Progenitor cell of endocrine pancreas (in vitro differentiated cells): ENCODE measurements around the gene TP53. TPM values are rescaled to one million over a fixed set of nuclear protein-coding genes. Genes with fewer than 3 reads are reported as not detected.

Source experiments
- DNase-seq: peaks from one replicate; pipeline ENCODE4 v3.0.0; 2021; ENCODE audit warnings: low spot score; ENCODE audit not compliant: unreplicated experiment
- H3K27ac Mint-ChIP-seq: 2 replicates; pipeline ENCODE4 v1.8.0; 2021; ENCODE audit warnings: mild to moderate bottlenecking, moderate library complexity, mixed read lengths
- H3K27me3 Mint-ChIP-seq: 2 replicates; pipeline ENCODE4 v1.8.0; 2021; ENCODE audit warnings: mixed read lengths
- H3K36me3 Mint-ChIP-seq: 2 replicates; pipeline ENCODE4 v1.8.0; 2022; ENCODE audit warnings: mixed read lengths; ENCODE audit not compliant: insufficient read depth
- H3K4me1 Mint-ChIP-seq: 2 replicates; pipeline ENCODE4 v1.8.0; 2021; ENCODE audit warnings: low read depth, mixed read lengths
- H3K4me3 Mint-ChIP-seq: 2 replicates; pipeline ENCODE4 v1.8.0; 2021; ENCODE audit warnings: low read depth, mild to moderate bottlenecking, moderate library complexity, mixed read lengths
- H3K9me3 Mint-ChIP-seq: 2 replicates; pipeline ENCODE4 v1.8.0; 2021; ENCODE audit warnings: low read depth, mixed read lengths
- total RNA-seq: library from RNA; stranded (reverse); gene quantifications from 2 replicates; pipeline ENCODE4 v1.2.1, GENCODE V29; 2021
- TF ChIP-seq, protein P1 (sequence below): fragments of 200-600 bp; sonication (generic); IDR thresholded peaks from one replicate; pipeline ENCODE4 v1.5.0; 2021; ENCODE audit warnings: antibody characterized with exemption, mild to moderate bottlenecking; ENCODE audit not compliant: unreplicated experiment

TP53 gene
- total RNA-seq, 1 donor from 2014 or later = 121 TPM

DNA sequence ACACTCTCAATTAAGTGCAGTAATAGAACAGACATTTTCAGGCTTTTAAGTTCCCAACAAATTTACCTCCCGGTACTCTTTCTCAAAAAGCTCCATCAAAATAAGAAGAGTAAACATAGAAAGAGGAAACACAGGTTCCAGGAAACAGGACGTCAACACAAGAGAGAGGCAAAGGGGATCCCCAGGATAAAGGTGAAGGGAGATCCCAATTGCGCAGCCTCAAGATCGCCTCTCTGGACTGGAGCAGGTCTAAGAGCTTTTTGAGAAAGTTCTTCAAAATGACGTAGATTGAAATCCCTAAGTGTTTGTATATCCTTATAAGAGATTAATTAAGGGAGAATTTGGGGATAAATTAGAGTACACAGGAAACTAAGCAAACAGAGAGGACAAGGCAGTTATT lies 68.7 kb downstream of the TP53 start:
- TF ChIP-seq, protein P1, sequence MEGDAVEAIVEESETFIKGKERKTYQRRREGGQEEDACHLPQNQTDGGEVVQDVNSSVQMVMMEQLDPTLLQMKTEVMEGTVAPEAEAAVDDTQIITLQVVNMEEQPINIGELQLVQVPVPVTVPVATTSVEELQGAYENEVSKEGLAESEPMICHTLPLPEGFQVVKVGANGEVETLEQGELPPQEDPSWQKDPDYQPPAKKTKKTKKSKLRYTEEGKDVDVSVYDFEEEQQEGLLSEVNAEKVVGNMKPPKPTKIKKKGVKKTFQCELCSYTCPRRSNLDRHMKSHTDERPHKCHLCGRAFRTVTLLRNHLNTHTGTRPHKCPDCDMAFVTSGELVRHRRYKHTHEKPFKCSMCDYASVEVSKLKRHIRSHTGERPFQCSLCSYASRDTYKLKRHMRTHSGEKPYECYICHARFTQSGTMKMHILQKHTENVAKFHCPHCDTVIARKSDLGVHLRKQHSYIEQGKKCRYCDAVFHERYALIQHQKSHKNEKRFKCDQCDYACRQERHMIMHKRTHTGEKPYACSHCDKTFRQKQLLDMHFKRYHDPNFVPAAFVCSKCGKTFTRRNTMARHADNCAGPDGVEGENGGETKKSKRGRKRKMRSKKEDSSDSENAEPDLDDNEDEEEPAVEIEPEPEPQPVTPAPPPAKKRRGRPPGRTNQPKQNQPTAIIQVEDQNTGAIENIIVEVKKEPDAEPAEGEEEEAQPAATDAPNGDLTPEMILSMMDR = no peak
- H3K27me3 Mint-ChIP-seq = no peaks in the 10 kb centered on the region
- H3K4me3 Mint-ChIP-seq = no peak overlapping the region
- H3K4me1 Mint-ChIP-seq = peaks cover 2% of the 10 kb centered on the region
- H3K9me3 Mint-ChIP-seq = no peaks in the 10 kb centered on the region
- DNase-seq = no peak
- H3K27ac Mint-ChIP-seq = peak overlapping the region; percentile 43
- H3K36me3 Mint-ChIP-seq = no peaks in the 10 kb centered on the region

Other genes starting within 250 kb of the TP53 start
- 4.5 and 5.1 TPM in 2 replicates for gene FGF11, start 248.0 kb downstream of the TP53 start, total RNA-seq
- 17.2 and 19.1 TPM in 2 replicates for gene CHRNB1, start 242.4 kb downstream of the TP53 start, total RNA-seq
- 26.8 and 28.4 TPM in 2 replicates for gene ZBTB4, start 207.9 kb downstream of the TP53 start, total RNA-seq
- not detected in 2 replicates for gene SLC35G6, start 206.0 kb downstream of the TP53 start, total RNA-seq
- 195 and 210 TPM in 2 replicates for gene POLR2A, start 203.1 kb downstream of the TP53 start, total RNA-seq
- 9.4 and 10.7 TPM in 2 replicates for gene TNFSF12, start 138.4 kb downstream of the TP53 start, total RNA-seq
- gene TNFSF13, start 128.7 kb downstream of the TP53 start, total RNA-seq = 4.1 and 4.7 TPM in 2 replicates
- 58.2 and 62.5 TPM in 2 replicates for gene SENP3, start 125.6 kb downstream of the TP53 start, total RNA-seq
- not detected in 2 replicates for gene CD68, start 107.9 kb downstream of the TP53 start, total RNA-seq
- 71.4 and 71.9 TPM in 2 replicates for gene MPDU1, start 103.6 kb downstream of the TP53 start, total RNA-seq
- gene SOX15, start 97.4 kb downstream of the TP53 start, total RNA-seq = 0.93 and 1.0 TPM in 2 replicates
- 53.6 and 61.4 TPM in 2 replicates for gene FXR2, start 72.6 kb downstream of the TP53 start, total RNA-seq
- gene SAT2, start 59.7 kb downstream of the TP53 start, total RNA-seq = 108 and 120 TPM in 2 replicates
- gene SHBG, start 57.4 kb downstream of the TP53 start, total RNA-seq = 5.1 and 5.9 TPM in 2 replicates
- 1.5 and 2.1 TPM in 2 replicates for gene ATP1B2, start 36.6 kb downstream of the TP53 start, total RNA-seq
- gene WRAP53, start 987 bp upstream of the TP53 start, total RNA-seq = 26.4 and 28.0 TPM in 2 replicates
- 32.3 and 34.5 TPM in 2 replicates for gene EFNB3, start 17.7 kb upstream of the TP53 start, total RNA-seq
- gene DNAH2, start 30.3 kb upstream of the TP53 start, total RNA-seq = 0.22 and 0.29 TPM in 2 replicates
- gene KDM6B, start 146.7 kb upstream of the TP53 start, total RNA-seq = 110 and 117 TPM in 2 replicates
- gene TMEM88, start 167.6 kb upstream of the TP53 start, total RNA-seq = 11.3 and 15.8 TPM in 2 replicates
- 63.4 and 70.0 TPM in 2 replicates for gene NAA38, start 170.1 kb upstream of the TP53 start, total RNA-seq
- 16.3 and 18.2 TPM in 2 replicates for gene CYB5D1, start 170.5 kb upstream of the TP53 start, total RNA-seq
- gene CHD3, start 201.3 kb upstream of the TP53 start, total RNA-seq = 112 and 119 TPM in 2 replicates
- gene RNF227, start 228.8 kb upstream of the TP53 start, total RNA-seq = 1.8 and 2.3 TPM in 2 replicates
- 6.0 and 6.4 TPM in 2 replicates for gene KCNAB3, start 242.4 kb upstream of the TP53 start, total RNA-seq
- 139 and 141 TPM in 2 replicates for gene TRAPPC1, start 244.5 kb upstream of the TP53 start, total RNA-seq
- gene CNTROB, start 244.7 kb upstream of the TP53 start, total RNA-seq = 47.7 and 51.6 TPM in 2 replicates